ENCODE results near the gene CHRM2.
"Not testable (repeated sequence)": the region's sequence is repeated elsewhere in the genome, so short reads cannot be mapped to it uniquely, and the experiment has no call there.

The CHRM2 gene

GRCh38 chr7:136868496-136869000 lies at the start of gene CHRM2:
Gene CHRM2 (plus strand): TSS chr7:136868652. CDS start chr7:137014866, 146,214 bp downstream.
- TF ChIP-seq, protein P1, sequence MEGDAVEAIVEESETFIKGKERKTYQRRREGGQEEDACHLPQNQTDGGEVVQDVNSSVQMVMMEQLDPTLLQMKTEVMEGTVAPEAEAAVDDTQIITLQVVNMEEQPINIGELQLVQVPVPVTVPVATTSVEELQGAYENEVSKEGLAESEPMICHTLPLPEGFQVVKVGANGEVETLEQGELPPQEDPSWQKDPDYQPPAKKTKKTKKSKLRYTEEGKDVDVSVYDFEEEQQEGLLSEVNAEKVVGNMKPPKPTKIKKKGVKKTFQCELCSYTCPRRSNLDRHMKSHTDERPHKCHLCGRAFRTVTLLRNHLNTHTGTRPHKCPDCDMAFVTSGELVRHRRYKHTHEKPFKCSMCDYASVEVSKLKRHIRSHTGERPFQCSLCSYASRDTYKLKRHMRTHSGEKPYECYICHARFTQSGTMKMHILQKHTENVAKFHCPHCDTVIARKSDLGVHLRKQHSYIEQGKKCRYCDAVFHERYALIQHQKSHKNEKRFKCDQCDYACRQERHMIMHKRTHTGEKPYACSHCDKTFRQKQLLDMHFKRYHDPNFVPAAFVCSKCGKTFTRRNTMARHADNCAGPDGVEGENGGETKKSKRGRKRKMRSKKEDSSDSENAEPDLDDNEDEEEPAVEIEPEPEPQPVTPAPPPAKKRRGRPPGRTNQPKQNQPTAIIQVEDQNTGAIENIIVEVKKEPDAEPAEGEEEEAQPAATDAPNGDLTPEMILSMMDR (IDR thresholded peaks at IDR 0.05; ENCODE audit: low read depth, low read length): no peak

DNA sequence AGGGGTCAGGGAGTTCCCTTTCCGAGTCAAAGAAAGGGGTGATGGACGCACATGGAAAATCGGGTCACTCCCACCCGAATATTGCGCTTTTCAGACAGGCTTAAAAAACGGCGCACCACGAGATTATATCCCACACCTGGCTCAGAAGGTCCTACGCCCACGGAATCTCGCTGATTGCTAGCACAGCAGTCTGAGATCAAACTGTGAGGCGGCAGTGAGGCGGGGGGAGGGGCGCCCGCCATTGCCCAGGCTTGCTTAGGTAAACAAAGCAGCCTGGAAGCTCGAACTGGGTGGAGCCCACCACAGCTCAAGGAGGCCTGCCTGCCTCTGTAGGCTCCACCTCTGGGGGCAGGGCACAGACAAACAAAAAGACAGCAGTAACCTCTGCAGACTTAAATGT lies 37.1 kb upstream of the CHRM2 start:
- DNase-seq (ENCODE audit: extremely low read depth, low read depth): not testable (repeated sequence)

More at GRCh38 chr7:136868496-136869000, at the start of gene CHRM2:
- peak; percentile 46 for DNase-seq (ENCODE audit: extremely low read depth, low read depth)

DNA sequence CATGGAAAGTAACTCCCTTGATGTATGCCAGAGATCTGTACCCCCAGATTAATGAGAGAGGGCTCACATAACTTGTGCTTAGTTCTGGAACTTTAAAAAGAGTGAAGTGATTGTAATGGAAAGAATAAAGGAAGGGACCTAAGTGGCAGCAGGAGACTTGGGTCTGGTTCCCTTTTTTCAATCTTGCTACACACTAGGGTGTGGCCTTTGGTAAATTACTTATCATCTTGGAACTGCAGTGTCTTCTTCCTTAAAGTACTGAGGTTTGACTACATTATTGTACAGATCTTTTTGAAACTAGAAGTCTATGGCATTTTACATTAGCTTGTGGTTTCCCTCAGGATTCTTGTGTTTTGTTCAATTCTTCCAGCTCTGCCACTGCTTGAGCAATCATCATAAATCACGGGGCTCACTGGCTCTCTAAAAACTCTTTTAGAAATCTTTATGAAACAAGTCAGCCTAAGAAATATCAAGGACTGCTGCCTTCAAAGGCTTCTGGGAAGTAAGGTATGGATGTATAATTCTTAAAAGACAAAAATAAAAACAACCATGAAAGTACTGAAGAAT lies 22.5 kb upstream of the CHRM2 start:
- no peak for DNase-seq (ENCODE audit: extremely low read depth, low read depth)
- TF ChIP-seq, protein P1 (IDR thresholded peaks at IDR 0.05; ENCODE audit: low read depth, low read length): no peak

DNA sequence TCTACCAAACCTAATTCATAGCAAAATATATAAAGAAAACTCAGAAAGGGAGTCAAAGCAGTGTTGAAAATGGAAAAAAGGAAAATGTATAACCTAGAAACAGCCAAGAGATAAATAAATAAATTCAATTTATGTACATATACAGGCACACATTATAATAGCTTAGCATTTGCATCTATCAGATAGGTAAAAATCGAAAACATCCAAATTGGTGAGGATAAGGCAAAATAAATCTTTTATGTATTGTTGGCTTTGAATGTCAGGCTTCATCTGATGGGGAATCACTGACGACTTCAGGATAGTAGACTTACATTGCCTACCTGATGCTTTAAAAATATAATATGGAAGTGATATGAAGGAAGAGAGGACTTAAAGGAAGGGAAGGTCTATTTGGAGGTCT lies 20.6 kb upstream of the CHRM2 start:
- TF ChIP-seq, protein P1 (IDR thresholded peaks at IDR 0.05; ENCODE audit: low read depth, low read length): no peak

DNA sequence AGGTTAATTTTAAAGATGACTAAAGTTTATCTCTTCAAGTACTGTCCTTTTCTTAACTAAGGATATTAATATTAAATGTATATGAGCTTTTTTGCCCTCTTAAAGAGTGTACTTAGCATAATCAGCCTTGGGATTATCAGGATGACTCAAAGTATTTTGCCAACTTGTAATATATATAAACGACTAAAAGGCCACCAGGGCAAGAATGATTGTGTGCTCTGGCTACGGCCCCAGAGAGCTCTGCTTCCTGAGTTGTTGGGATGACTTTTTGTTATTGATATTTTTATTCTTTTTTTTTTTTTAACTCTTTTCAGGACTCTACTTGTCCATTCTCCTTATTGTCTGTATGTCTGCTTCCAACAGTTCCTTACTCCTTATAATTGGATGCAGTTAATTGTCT lies 14.8 kb upstream of the CHRM2 start:
- no peak for DNase-seq (ENCODE audit: extremely low read depth, low read depth)
- TF ChIP-seq, protein P1 (IDR thresholded peaks at IDR 0.05; ENCODE audit: low read depth, low read length): no peak

More for the DNA sequence above, 20.6 kb upstream of the CHRM2 start:
- DNase-seq (ENCODE audit: extremely low read depth, low read depth): no peak

DNA sequence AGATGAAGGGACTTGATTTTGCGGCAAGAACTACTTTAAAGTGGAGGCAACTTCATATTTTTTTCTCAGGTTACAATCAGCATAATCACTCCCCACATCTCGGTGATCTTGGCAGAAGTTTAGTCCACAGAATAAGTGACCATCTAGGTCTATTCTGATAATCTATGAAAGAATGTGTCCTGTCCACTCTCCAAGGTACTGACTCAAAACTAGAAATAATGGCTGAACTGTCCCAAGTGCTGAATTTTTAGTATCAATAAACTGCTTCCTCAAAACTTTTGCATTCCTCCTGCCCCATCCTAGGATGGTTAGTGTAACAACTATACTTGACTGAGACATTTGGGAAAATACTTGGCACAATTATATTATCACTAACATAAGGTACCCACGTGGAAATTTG lies 10.9 kb upstream of the CHRM2 start:
- no peak for DNase-seq (ENCODE audit: extremely low read depth, low read depth)
- TF ChIP-seq, protein P1 (IDR thresholded peaks at IDR 0.05; ENCODE audit: low read depth, low read length): no peak

DNA sequence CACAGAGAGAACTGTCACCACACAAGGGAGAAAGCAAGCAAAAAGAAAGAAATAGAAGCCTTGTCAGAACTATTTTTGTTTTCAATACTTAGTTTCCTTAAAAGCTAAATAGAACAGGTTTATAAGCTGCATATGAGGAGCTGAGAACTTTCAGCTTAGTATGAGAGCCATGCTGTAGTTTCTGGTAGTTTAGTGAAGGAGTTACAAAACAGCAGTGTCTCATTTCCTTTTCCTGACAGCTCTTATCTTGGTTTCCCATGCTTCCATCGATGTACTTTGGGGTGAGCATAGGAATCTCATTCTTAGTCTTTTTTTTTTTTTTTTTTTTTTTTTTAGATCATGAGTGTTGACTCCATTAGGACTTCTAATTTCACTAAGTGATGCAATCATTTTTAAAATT lies 8.6 kb upstream of the CHRM2 start:
- no peak for DNase-seq (ENCODE audit: extremely low read depth, low read depth)
- TF ChIP-seq, protein P1 (IDR thresholded peaks at IDR 0.05; ENCODE audit: low read depth, low read length): no peak

DNA sequence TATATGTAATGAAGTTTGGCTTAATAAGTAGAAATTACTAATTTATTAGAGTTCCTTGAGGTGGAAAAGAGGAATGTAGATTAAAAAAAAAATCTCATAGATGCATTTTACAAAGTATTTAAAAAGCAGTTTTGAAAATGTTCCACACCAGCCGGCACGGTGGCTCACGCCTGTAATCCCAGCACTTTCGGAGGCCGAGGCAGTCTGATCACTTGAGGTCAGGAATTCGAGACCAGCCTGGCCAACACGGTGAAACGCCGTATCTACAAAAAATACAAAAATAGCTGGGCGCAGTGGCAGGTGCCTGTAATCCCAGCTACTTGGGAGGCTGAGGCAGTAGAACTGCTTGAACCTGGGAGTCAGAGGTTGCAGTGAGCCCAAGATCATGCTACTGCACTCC lies 3.2 kb upstream of the CHRM2 start:
- no peak for DNase-seq (ENCODE audit: extremely low read depth, low read depth)
- TF ChIP-seq, protein P1 (IDR thresholded peaks at IDR 0.05; ENCODE audit: low read depth, low read length): no peak
